Pons (tissue), 1 donor: ENCODE data around the gene NXF2.
A peak's percentile ranks its signal among the peaks of the same experiment; 100 is the strongest.
"Not testable (repeated sequence)": the region's sequence is repeated elsewhere in the genome, so short reads cannot be mapped to it uniquely, and the experiment has no call there.

ENCODE experiments used
- DNase-seq: peaks from one replicate; pipeline ENCODE4 v3.0.0-alpha.2; 2016; ENCODE audit warnings: low spot score

NXF2 gene

GRCh38 chrX:102246893-102247292 lies at the start of gene NXF2:
TSS of gene NXF2 (plus strand) at chrX:102247167. CDS start at chrX:102307079, 59,912 bp downstream.
- DNase-seq: not testable (repeated sequence)

GRCh38 chrX:102207940-102208339 lies 39.0 kb upstream of the NXF2 start:
- not testable (repeated sequence) for DNase-seq

- DNase-seq: not testable (repeated sequence)
These were observed 32.0 kb upstream of the NXF2 start, which contains the start of gene TCP11X1 for GRCh38 chrX:102214986-102215385. TSS of gene TCP11X1 (plus strand) at chrX:102215301.

GRCh38 chrX:102216497-102216896 lies 30.5 kb upstream of the NXF2 start:
- not testable (repeated sequence) for DNase-seq

- not testable (repeated sequence) for DNase-seq
These were observed 11.3 kb upstream of the NXF2 start for GRCh38 chrX:102235678-102236077.

GRCh38 chrX:102240265-102240664 lies 6.7 kb upstream of the NXF2 start:
- not testable (repeated sequence) for DNase-seq

GRCh38 chrX:102272231-102272630 lies 25.3 kb downstream of the NXF2 start:
- DNase-seq: not testable (repeated sequence)

- no peak for DNase-seq
These were observed 91.2 kb downstream of the NXF2 start for GRCh38 chrX:102338162-102338561.

- DNase-seq: peak; percentile 1
These were observed 92.6 kb downstream of the NXF2 start for GRCh38 chrX:102339312-102340298.

- DNase-seq: no peak
These were observed 94.9 kb downstream of the NXF2 start for GRCh38 chrX:102341867-102342266.

GRCh38 chrX:102345916-102346315 lies 98.9 kb downstream of the NXF2 start:
- peak; percentile 30 for DNase-seq
